Stimulated activated CD8-positive, alpha-beta memory T cell treated with anti-CD3 and anti-CD28 coated beads, Interleukin-15, amount 100 ng/mL, for 48 hours (primary cell): ENCODE measurements around the gene RFX3.

ENCODE experiments used
- DNase-seq, 2 donors: peaks; one replicate each; pipeline ENCODE4 v3.0.0-alpha.2; 2020; ENCODE audit warnings: low read depth in 2 of 2

The RFX3 gene

DNA sequence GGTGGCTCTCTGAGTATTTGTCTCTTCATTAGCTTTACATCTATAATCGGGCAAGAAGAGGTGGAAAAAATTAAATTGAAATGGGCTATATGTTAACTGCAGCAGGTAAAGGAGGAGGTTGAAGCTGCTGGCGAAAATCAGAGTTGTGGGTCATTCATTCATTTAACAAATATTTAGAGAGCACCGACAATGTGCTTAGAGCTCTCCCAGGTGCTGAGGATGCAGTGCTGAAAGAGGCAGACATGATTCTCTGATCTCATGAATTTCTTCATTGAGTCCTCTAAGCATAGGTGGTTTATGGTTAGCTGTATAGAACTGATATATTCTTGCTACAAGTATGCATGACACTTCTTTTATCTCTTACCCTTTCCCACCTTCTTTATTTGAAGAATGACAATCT is 243.4 kb downstream of the RFX3 start:
- no peak for DNase-seq

DNA sequence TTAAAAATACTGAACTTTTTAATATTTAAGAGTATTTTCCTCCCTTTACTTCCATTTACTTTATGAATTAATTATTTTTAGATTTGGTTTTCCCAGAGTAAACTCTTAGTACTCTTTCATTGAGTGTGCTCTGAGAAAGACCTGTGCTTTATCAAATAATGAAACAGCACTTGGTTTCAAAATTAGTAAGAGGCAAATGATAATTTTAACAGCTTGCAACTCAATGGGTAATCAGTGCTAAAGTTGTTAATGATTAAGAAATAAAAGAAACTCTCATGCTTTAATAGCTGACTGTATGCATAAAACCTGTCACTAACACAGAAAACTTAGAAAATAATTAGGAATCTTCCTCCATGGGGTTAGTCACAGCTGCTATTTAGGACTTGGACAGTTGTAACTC is 244.4 kb downstream of the RFX3 start:
- no peak for DNase-seq

DNA sequence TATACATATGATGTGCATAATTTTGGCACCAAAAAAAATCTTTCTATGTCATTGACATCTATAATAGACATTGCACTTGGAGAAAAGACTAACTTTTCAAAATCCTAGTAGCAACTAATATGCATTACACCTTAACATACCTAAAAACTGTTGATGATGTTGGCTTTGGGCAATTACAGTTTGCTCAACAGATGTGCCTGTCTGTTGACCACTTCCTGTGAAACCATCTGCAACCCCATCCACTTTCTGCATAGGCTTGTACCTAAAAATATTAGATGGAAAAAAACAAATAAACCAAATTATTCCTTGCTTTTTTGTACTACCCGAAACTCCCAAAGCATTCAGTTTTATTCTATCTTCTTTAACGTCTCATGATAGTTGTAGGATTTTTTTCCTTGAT is 248.6 kb downstream of the RFX3 start:
- no peak for DNase-seq

DNA sequence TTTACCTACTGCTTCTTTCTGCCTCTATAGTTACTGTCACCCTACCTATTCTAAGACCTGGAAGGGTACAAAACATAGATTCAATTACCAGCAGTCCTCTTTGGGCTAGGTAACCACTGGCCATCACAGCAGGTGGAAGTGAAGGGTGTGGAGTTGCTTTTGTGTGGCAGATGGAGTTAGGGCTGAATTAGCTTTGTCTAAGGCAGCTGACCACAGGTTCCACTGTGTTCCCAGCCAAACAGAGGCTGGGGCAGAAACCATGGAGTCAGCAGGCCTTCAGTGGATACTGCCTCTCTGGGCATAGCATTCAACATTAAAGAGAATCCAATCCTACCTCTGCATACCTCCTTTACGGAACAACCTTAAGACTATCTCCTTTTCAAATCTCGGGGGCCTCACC is 254.2 kb downstream of the RFX3 start:
- no peak for DNase-seq

DNA sequence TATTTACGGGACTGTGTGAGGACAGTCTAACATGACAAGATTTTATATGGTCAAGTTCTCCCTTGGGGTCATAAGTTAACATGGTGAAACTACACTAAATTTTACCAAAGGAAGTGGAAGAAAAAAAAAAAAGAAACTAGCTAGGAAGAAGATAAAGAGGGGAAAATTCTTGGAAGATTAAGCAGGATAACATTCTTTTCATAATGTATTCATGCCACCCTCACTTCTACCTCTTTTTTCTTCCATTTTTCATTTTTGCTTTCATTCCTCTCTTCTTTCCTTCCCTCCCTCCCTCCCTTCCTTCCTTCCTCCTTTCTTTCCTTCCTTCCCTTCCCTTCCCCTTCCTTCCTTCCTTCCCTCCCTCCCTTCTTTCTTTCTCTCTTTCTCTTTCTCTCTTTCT is 254.6 kb downstream of the RFX3 start:
- no peak for DNase-seq

DNA sequence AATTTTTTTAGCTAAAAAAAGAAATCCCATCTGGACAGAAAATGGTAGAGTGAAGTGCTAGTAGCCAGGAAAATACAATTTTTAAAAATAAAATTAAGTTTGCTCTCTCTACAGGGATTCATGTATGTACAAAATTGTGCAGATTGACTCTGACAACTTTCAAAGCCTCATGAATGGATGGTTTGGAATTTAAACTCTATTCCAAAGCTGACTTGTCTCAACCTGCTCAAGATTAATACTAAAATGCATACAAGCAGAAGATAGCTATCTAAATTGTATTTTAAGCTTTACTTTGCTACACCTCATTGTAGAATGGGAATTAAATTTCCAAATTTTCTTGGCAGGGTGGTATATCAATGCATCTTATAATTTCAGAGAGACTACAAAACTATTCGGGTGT is 257.6 kb downstream of the RFX3 start:
- DNase-seq = no peak

DNA sequence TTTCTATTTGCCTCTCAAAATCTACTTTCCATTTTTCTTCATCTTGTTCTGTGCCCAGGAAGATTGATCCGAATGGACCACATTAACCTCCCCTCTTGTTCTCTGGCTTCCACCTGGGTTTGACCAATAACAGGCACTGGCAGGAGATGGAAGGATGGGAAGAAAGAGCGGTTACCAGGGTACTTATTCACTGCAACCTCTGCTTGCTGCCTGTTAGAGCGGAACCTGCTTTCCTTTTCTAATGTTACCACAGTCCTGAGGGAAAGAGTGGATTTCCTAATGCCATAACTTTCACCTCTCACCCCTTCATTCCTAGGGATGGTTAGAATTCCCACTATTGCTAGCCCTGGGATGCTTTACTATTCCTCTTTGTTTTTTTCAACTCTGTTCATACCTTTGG is 262.1 kb downstream of the RFX3 start:
- no peak for DNase-seq

DNA sequence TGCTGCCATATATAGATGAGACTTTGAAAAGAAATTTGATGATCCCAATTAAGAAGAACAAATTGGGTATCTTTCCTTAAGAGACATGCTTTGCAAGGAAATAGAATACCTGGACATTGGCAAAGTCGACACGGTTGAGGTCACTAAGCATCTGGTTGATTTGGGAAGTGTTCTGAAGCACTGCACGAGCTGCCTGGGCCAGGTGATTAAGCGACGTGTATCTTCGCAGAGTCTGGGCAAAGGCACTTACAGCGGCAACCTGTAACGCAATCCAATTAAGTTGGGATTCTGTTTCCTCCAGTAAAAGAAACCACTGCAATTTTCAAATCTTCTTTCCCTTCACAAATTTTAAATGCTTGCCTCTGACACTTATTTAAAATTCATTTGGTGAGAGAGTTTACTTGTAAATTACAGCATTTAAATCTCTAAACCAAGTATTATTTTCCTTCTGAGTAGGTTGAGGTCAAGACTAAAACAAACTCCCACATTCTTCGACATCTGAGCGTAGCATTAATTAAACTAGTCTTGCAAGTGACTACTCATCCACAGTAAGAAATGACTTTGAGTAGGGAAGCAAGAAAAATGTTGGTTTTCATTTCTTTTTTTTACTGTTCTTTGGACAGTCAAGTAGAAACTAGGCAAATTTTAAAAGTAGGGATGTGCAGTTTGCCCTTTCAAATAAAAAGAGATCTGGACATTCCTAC is 262.8 kb downstream of the RFX3 start:
- no peak for DNase-seq

DNA sequence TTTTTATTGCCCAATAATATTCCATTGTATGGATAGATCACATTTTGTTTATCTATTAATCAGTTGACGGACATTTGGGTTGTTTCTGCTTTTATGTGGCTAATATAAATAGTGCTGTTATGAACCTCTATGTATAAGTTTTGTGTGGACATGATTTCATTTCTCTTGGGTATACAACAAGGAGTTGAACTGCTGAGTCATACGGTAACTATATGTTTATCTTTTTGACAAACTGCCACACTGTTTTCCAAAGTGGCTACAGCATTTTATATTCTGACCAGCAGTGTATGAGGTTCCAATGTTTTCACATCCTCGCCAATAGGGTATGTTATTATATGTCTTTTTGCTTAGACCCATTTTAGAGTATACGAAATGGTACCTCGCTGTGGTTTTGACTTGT is 264.3 kb downstream of the RFX3 start:
- DNase-seq = no peak

DNA sequence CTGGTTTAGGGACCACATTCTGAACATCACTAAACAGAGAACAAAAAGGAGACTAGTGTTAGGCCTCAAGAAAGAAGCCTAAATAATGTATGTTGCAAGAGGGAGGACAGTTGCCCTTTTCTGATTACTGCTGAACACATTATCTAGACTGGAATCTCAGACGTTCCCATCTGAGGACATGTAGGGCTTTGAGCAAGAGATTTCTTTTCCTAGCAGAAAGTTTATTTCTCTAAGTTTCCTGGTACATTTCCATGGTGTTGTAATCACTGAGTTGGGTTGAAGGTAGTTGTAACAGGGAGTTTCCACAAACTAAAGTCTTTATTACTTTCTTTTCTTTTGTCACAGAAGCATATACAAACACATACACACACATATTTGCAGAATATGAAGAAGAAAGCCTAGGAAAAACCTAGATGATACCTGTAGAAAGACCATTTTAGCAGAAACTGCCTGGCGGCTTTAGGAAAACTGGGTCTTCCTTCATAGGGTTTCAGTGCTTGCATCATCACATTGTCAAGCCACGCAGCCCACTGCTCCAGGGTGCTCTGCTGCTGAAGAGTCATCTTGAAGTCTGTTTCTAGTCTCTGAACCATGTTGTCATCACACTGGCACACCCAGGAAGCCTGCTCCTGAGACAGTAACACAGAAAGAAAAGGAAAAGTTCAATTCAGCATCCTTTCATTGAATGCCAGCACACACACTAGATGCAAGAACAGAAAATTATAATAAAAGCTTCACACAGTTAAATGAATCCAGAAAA is 269.1 kb downstream of the RFX3 start:
- DNase-seq = no peak

DNA sequence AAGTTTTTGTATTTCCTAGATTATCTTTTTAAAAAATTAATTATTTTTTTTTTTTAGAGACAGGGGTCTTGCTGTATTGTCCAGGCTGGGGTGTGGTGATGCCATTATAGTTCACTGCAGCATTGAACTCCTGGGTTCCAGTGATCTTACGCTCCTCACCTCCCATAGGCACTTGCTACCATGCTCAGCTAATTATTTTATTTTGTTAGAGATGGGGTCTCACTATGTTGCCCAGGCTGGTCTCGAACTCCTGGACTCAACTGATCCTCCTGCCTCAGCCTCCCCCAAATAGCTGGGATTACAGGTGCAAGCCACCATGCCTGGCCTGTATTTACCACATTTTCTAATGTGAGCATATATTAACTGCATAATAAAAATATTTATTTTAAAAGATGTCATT is 274.5 kb downstream of the RFX3 start:
- DNase-seq = no peak

DNA sequence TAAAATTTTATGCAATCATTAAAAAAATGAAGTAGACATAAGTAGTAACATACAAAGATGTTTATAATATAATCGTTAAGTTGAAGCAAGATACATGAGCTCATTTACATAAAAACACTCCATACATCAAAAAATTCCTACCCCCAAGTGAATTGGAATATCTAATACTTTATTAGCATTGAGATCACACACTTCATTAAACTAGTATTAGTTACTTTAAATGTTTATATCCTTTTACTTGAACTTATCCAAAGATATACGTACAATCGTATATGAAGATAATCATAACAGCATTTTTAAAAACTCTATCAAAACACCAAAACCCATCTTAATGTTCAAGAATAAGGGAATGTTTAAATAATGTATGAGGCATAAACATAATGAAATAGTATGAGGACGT is 275.1 kb downstream of the RFX3 start:
- no peak for DNase-seq

DNA sequence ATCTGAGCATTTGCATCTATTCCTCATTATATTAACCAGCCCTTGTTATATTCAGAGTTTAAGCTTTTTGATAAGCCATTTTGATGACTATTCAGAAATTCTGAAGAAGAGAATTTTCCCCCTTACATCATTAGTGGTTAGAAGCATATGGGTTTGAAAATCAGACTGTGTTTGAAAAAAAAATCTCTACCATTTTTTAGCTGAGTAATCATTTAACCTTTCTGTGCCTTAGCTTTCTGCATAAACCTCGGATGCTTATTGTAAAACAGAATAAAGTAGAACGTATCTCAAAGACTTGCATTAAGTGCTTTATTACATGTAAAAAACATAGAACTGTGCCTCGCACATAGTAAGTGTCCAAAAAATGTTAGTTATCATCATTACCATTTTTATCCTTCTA is 278.6 kb downstream of the RFX3 start:
- DNase-seq = no peak

DNA sequence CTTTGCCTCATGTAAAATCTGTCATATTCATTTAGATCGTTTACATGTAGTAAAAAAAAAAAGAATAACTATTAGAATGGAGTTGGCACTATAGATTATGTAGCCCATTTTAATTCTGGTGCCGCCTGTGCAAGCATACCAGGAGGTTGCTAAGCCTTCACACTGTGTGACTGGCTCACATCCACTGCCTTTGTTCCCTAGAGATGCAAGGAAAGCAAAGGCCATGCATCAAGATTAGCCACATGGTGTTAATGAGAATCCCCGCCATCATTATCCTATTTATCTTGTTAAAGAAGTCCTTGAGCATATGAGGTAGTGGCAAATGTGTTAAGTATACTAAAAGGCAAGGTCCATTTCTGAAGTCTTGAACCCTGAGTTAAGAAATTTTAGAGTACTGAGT is 279.6 kb downstream of the RFX3 start:
- no peak for DNase-seq

DNA sequence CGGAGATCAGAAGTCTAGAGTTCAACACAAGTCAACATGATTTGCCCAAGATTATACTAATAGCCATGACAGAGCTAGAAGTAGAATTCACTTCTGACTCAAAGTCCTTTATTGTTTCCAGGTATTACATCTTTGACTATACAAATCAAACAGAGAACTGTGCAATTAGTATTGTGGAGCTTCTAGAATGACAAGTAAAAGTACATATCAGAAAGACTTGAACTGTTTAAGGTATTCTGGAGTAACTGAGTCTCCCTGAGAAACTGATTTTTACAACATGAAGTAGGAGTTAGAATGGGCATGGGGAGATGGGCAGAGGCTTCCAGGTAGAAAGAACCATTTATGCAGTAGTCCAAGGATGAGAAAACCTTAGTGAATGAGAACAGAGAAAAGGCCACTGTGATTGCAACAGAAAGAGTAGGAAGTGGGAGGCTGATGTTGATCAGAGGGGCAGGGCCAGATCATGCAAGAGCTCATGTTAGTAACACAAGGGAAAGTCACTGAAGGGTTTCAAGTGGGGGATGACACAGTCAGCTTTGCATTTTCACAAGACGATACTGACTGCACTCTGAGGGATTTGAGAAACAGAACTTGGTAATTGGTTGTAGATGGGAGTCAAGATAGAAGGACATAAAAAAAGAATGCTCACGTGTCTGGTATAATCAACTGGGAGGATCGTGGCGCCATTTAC is 280.7 kb downstream of the RFX3 start:
- DNase-seq = no peak

DNA sequence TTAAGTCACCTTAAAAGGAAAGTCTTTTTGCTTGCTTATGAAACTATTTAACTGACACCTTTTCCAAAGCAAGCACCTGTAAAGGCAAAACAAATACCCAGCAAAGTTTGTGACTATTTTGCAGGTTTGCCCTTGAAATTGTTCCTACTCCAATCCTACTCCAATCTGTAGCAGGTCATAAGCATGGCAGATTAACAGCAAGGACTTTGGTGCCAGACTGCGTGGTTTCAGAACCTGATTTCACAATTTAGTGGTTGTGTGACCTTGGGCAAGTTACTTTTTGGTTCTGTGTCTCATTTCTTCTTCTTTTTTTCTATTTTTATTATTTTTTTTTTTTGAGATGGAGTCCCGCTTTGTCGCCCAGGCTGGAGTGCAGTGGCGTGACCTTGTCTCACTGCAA is 282.1 kb downstream of the RFX3 start:
- DNase-seq = no peak

DNA sequence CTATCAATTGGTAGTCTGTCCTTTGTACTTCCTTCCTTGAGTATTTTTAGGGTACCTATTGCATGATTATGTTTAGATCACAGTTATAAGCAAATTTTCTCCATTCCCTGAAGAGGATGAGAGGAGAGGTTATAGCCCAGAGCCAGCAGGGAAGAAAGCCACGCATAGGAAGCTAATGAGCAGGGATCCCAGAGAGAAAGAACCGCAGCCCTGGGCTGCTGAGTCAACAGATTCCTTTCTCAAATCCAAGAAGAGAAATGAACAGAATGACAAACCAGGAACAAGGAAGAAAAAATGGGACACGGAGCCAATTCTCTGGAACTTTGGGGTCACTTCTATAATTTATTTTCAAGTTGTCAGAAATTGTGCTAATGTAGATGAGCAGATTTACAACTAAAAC is 284.5 kb downstream of the RFX3 start:
- no peak for DNase-seq

DNA sequence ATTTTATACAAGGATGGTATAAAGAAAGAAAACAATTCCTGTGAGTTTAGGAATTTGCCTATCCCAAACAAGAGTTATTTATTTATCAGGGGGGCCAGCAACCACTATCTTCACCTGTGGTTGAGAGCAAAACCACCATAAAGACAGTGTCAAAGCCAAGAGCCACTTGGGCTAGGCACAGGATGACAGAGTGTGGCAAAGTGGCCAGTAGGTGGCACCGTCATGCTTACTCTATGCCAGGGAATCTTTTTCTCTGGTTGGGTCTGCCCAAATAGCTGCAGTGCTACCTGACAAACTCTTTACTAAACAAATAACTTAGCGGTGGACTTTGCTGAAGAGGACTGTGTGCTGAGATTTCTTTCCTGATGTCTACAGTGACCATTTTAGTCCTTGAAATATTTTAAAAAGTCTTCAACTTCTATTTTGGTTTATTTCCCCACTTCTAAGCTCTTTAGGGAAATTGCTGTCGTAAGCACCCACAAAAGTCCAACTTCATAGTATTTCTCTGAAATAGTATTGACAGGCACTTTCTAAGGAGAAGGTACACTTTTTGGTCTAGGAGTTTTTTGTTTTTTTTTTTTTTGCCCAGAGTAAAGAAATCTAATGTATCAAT is 285.0 kb downstream of the RFX3 start:
- peak; percentile 29 to 53 for DNase-seq

DNA sequence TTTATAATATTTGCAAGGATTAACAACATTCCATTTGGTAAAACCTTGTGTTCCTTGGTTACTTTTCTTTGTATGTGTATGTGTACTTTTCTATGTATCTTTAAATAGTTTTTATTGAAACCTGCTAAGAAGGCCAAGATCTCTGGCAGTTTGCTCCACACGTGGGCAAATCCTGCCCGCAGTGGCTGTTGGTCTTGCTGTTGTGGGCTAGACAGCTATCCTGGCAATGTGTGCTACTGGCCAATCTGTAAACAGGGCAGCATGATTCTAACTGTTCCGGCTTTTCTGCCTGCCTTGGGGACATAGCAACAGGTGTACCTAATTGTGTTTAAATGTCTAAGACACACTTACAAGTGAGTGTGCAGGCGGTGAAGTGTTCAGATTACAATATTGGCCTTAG is 286.6 kb downstream of the RFX3 start:
- DNase-seq = no peak

DNA sequence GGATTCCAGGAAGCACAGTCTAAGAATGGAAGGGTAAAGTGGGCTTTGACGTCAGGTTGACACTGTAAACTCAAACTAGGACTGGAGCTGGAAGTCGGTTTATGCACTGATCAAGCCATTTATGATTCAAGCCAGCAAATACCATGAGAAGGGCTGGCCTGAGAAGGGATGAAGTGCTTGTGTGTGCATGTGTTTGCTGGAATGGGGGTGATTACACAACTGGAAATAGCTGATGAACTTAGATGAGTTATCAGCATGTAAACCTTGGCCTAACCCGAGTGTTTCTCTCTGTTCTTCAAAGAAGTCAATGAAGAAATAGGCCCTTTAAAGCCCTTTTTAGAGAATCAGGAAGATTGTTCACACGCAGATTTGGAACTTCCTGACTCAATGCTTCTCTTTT is 287.6 kb downstream of the RFX3 start:
- no peak for DNase-seq

DNA sequence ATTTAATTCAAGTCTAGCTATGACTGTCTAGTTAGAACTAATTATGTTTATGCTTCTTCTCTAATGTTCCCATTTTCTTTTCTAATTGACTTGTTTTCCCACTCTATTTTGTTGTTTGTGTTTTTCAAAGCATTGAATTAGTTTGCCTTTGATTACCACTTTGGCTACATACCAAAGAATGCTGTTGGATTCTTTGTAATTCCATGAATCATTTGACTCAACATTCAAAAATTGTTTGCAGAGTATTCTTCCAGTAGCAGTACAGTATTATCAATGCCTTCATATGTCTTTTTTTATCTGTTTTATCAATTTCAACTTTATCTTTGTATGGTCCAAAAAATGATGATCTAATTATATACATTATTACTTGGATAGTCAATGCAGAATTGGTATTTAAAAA is 288.7 kb downstream of the RFX3 start:
- DNase-seq = no peak

DNA sequence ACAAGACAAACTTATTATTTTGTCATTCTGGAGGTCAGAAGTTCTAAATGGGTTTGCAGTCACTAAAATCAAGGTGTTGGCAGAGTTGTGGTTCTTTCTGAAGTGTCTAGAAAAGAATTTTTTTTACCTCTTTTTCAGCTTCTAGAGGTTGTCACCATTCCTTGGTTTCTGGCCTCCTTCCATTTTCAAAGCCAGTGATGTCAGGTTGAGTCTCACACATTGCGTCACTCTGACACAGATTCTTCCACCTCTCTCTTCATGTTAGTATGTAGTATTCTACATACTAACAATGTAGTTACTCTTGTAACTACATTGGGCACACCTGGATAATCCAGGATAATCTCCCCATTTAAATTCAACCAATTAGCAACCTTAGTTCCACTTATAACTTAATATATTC is 290.3 kb downstream of the RFX3 start:
- no peak for DNase-seq

DNA sequence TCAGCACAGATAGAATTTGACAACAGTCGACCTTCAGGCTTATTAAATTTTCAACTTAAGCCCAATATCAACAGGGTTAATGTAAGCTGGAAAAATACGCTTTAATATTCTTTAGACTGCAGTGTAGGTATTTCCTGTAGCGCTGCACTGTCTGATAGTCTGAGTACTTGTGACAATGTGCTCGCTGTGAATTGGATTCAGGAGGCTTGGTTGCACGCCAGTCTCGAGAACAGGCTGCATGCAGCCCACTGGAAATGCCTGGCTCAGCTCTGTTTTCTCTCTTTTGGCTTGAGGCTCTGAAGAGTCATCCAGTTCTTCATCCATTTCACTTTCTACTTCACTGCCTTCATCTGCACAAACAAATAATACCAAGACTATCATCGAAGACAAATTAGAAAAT is 300.9 kb downstream of the RFX3 start:
- no peak for DNase-seq
